Measurements from ENCODE around the gene MUSK.

MUSK gene

GRCh38 chr9:110700953-110701352 is 32.4 kb downstream of the MUSK start:
- DNase-seq = no peak

GRCh38 chr9:110703669-110704068 is 35.1 kb downstream of the MUSK start:
- no peak for DNase-seq

- no peak for DNase-seq
These were observed 38.8 kb downstream of the MUSK start for GRCh38 chr9:110707419-110707818.

- no peak for DNase-seq
These were observed 41.8 kb downstream of the MUSK start for GRCh38 chr9:110710420-110710819.

GRCh38 chr9:110712955-110713354 is 44.4 kb downstream of the MUSK start:
- no peak for DNase-seq

- no peak for DNase-seq
These were observed 45.7 kb downstream of the MUSK start for GRCh38 chr9:110714314-110714713.

GRCh38 chr9:110728058-110728457 is 59.5 kb downstream of the MUSK start:
- no peak for DNase-seq

- DNase-seq = no peak
These were observed 61.0 kb downstream of the MUSK start for GRCh38 chr9:110729641-110730040.

- DNase-seq = no peak
These were observed 62.9 kb downstream of the MUSK start for GRCh38 chr9:110731437-110732028.

- DNase-seq = no peak
These were observed 70.4 kb downstream of the MUSK start for GRCh38 chr9:110738982-110739381.

GRCh38 chr9:110742741-110743371 is 74.3 kb downstream of the MUSK start:
- no peak for DNase-seq

- no peak for DNase-seq
These were observed 76.3 kb downstream of the MUSK start for GRCh38 chr9:110744715-110745384.

- no peak for DNase-seq
These were observed 77.1 kb downstream of the MUSK start for GRCh38 chr9:110745676-110746075.

- no peak for DNase-seq
These were observed 77.8 kb downstream of the MUSK start for GRCh38 chr9:110746211-110746930.

GRCh38 chr9:110748251-110748893 is 79.8 kb downstream of the MUSK start:
- no peak for DNase-seq

GRCh38 chr9:110750272-110750671 is 81.7 kb downstream of the MUSK start:
- no peak for DNase-seq

- DNase-seq = no peak
These were observed 83.4 kb downstream of the MUSK start for GRCh38 chr9:110751971-110752370.

GRCh38 chr9:110752766-110753165 is 84.2 kb downstream of the MUSK start:
- no peak for DNase-seq

- no peak for DNase-seq
These were observed 85.2 kb downstream of the MUSK start for GRCh38 chr9:110753731-110754231.

- DNase-seq = no peak
These were observed 86.6 kb downstream of the MUSK start for GRCh38 chr9:110755179-110755578.

- DNase-seq = no peak
These were observed 89.6 kb downstream of the MUSK start for GRCh38 chr9:110758201-110758600.

- DNase-seq = no peak
These were observed 94.2 kb downstream of the MUSK start for GRCh38 chr9:110762783-110763182.

- no peak for DNase-seq
These were observed 95.0 kb downstream of the MUSK start for GRCh38 chr9:110763568-110763967.
